Measurements from ENCODE around the gene DOK6. TPM values are rescaled to one million over a fixed set of nuclear protein-coding genes. Genes with fewer than 3 reads are reported as not detected.

The DOK6 gene
- total and polyA plus RNA-seq, 2 donors (not counting 3 experiments of a cell fraction or from before 2014, with no cell fraction given) = under 0.01 TPM; not detected in 1

GRCh38 chr18:69597561-69597960, 196.9 kb downstream of the DOK6 start:
- H3K4me3 ChIP-seq (replicated peaks in 1 of 3; ENCODE audit: insufficient read depth in 1 of 3, low read depth in 1 of 3, low read length in 3 of 3) = no peak overlapping the region
- TF ChIP-seq MAX (IDR thresholded peaks at IDR 0.05; ENCODE audit: insufficient read depth, insufficient read length) = no peak
- TF ChIP-seq FOS (IDR thresholded peaks at IDR 0.05; ENCODE audit: borderline replicate concordance, insufficient read depth, low read length) = no peak
- TF ChIP-seq GATA2 (IDR thresholded peaks at IDR 0.05; ENCODE audit: insufficient read depth, insufficient read length, low read depth, low read length) = no peak
- no peak for TF ChIP-seq CTCF (IDR thresholded peaks at IDR 0.05; ENCODE audit: extremely low read depth in 1 of 2, insufficient read depth in 1 of 2, low read depth in 1 of 2, low read length in 2 of 2)
- TF ChIP-seq MYC (IDR thresholded peaks at IDR 0.05; ENCODE audit: low read depth, low read length) = no peak
- TF ChIP-seq JUN (IDR thresholded peaks at IDR 0.05; ENCODE audit: borderline replicate concordance, insufficient read depth, insufficient read length, low read depth) = no peak
- TF ChIP-seq EZH2 (IDR thresholded peaks at IDR 0.05; ENCODE audit: borderline replicate concordance, low read depth, low read length, severe bottlenecking) = no peak
- no peak for TF ChIP-seq POLR2A (IDR thresholded peaks at IDR 0.05; ENCODE audit: low read depth, low read length)
- no peak for TF ChIP-seq POLR2AphosphoS5 (IDR thresholded peaks at IDR 0.05; ENCODE audit: insufficient read depth, low read depth, low read length)
- DNase-seq (ENCODE audit: low read depth, low spot score) = no peak
- dilution Hi-C loops (cut with MboI; ENCODE audit: extremely low pct_ligation_motif_present, low sequenced_read_pairs) (no loop called here), intact Hi-C loops (cut with micrococcal nuclease) (no loop called here)
- FAIRE-seq = no peak
- POLR2A ChIA-PET = no interaction called here
- H3K4me1 ChIP-seq (ENCODE audit: control insufficient read depth, extremely low read depth, insufficient read depth, low read length) = no peaks in the 10 kb centered on the region
- no peak overlapping the region for H2AFZ ChIP-seq (ENCODE audit: low read depth, low read length)
- no peaks in the 10 kb centered on the region for H3K27me3 ChIP-seq (ENCODE audit: control insufficient read depth in 2 of 2, insufficient read depth in 2 of 2, low read length in 2 of 2)
- H4K20me1 ChIP-seq (replicated peaks; ENCODE audit: control insufficient read depth, extremely low read depth, insufficient read depth, low read length) = no peaks in the 10 kb centered on the region
- no peak overlapping the region for H3K9ac ChIP-seq (replicated peaks; ENCODE audit: extremely low read depth, insufficient read depth, low read length)
- H3K79me2 ChIP-seq (ENCODE audit: control insufficient read depth, insufficient read depth, low read length) = no peaks in the 10 kb centered on the region
- H3K27ac ChIP-seq (ENCODE audit: insufficient read depth, low read depth, low read length) = no peak overlapping the region
- H3K9me1 ChIP-seq (replicated peaks; ENCODE audit: control insufficient read depth, extremely low read depth, insufficient read depth, low read length) = no peaks in the 10 kb centered on the region
- CTCF ChIA-PET = no interaction called here
- no TSS peak for BruUV-seq (replicated peaks)
- H3K36me3 ChIP-seq (ENCODE audit: control insufficient read depth in 2 of 2, extremely low read depth in 1 of 2, insufficient read depth in 2 of 2, low read length in 2 of 2) = no peaks in the 10 kb centered on the region
- H3K9me3 ChIP-seq (replicated peaks; ENCODE audit: control insufficient read depth, insufficient read depth, low read length) = no peaks in the 10 kb centered on the region
- H3K4me2 ChIP-seq (ENCODE audit: insufficient read depth, low read length) = no peak overlapping the region

Measured in endothelial cell of umbilical vein (primary cell).